ENCODE results near the gene DNLZ. TPM values are rescaled to one million over a fixed set of nuclear protein-coding genes. Genes with fewer than 3 reads are reported as not detected.

The DNLZ gene
- polyA plus RNA-seq, 3 donors, result 10.8 to 19.0 (median 15.6) TPM

GRCh38 chr9:136380381-136380780 lies 16.8 kb upstream of the DNLZ start:
- H3K27ac ChIP-seq (ENCODE audit: low read depth, low read length), result no peak overlapping the region
- WGBS, 3 donors, result 93 to 95% (median 94%) methylated on average over 17 of the region's 17 CpGs

DNA sequence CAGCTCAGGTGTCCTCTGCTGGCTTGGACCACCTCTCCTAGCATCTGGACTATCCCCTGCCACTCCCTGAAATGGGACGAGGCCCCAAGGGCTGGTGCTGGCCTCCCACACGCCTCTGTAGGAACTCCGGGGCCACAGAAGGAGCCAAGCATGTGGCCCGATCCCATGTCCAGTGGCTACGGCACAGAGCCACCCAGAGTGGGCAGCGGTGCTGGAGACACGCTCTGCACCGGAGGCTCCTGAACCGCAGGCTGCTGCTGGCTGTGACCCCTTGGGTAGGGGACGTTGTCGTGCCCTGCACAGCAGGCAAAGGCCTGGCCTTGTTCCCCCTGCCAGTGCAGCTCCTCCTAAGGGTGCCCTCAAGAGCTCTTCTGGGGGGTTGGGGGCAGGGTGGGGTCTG lies 16.3 kb upstream of the DNLZ start:
- WGBS, 3 donors, result 80 to 93% (median 88%) methylated on average over 6 to 11 of the region's 11 CpGs
- H3K27ac ChIP-seq (ENCODE audit: low read depth, low read length), result no peak overlapping the region

- H3K27ac ChIP-seq (ENCODE audit: low read depth, low read length), result no peak overlapping the region
- WGBS, 3 donors, result 91 to 96% (median 95%) methylated on average over 11 of the region's 11 CpGs
Observed at GRCh38 chr9:136379401-136379800, 15.9 kb upstream of the DNLZ start.

DNA sequence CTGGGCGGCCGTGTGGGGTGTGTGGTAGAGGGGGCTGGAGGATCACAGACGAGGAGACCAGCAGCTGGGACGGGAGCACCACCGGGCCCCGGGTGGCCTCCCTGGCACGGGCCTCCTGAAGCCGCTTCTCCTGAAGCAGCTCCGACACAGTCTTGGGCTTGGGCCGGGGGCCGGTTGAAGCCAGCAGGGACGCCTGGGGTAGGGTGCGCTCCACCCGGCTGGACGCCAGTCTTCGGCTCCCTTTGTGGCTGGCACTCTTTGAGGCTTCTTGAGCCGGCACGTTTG lies 15.4 kb upstream of the DNLZ start:
- WGBS, 3 donors, result 83 to 91% (median 89%) methylated on average over 8 to 18 of the region's 18 CpGs
- no peak overlapping the region for H3K27ac ChIP-seq (ENCODE audit: low read depth, low read length)

GRCh38 chr9:136378170-136379002 lies 14.8 kb upstream of the DNLZ start:
- 88 to 91% (median 90%) methylated on average over 25 to 28 of the region's 28 CpGs for WGBS, 3 donors
- no peak overlapping the region for H3K27ac ChIP-seq (ENCODE audit: low read depth, low read length)

- WGBS, 3 donors, result 75 to 85% (median 79%) methylated on average over 29 to 32 of the region's 32 CpGs
Observed at GRCh38 chr9:136377341-136378169, 14.0 kb upstream of the DNLZ start.

GRCh38 chr9:136376457-136376856 lies 12.9 kb upstream of the DNLZ start:
- 68 to 89% (median 73%) methylated on average over 8 of the region's 8 CpGs for WGBS, 3 donors
- no peak overlapping the region for H3K27ac ChIP-seq (ENCODE audit: low read depth, low read length)

More at GRCh38 chr9:136377341-136378169, 14.0 kb upstream of the DNLZ start:
- H3K27ac ChIP-seq (ENCODE audit: low read depth, low read length), result no peak overlapping the region

GRCh38 chr9:136375096-136375495 lies 11.6 kb upstream of the DNLZ start:
- WGBS, 3 donors, result 90 to 95% (median 94%) methylated on average over 12 of the region's 12 CpGs
- H3K27ac ChIP-seq (ENCODE audit: low read depth, low read length), result no peak overlapping the region

DNA sequence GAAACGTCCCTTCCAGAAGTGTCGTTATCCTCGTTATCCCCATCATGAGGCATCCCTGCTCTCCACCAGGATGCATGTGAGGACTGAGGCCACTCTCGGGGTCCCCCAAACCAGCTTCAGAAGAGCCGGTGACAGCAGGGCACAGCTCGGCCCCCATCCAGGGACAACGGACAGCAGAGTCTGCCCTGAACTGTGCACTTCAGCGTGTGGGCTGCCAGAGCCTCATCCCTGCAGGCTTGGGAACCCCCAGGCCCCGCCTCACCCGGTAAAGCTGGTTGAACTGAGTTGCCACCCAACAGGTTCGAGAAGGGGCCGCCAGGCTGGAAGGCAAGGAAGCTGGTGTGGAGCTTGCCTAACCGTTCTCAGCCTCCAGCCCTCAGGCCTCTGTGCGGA lies 10.6 kb upstream of the DNLZ start:
- no peak overlapping the region for H3K27ac ChIP-seq (ENCODE audit: low read depth, low read length)
- 88 to 92% (median 89%) methylated on average over 12 to 14 of the region's 14 CpGs for WGBS, 3 donors

DNA sequence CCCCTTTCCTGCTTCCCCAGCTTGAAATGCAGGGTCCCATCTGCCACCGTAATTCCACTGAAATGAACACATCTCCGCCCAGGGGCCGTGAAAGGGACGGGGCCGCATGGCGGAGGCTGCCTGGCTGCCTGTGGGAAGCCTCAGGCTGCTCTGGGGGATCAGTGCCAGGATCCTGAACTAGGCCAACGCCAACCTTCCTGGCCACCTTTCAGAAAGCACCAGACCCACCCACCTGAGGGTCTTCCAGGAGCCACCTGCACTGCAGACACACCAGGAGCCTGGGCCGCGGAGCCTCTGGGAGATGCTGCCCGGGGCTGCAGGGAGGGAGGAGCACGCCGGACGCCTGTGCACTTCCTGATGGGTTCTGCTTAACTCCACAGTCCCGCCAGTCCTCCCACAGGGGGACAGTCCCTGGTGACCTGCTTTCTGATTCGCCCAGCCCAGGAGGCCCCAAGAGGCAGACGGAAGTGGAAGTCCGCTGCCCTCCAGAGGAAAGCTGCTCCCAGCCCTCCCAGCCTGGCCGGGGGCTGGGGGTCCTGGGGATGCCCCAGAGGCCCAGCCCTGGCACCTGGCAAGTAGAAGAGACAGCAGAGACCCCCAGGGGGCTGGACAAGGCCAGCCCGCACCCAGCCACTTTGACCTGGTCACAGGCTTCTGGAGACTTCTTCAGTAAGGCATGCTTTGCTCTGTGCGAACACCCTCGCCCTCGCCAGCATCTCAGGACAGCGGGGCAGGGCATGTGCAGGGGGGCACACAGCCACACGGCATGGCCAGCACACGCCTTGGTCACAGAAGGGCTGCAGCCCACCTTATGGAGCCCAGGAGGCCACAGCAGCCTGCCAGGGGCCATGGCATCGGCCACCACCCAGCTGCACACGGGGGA lies 10.0 kb upstream of the DNLZ start, which contains the start of gene CARD9:
Gene CARD9 (minus strand): TSS at position 370 of the 883 bp plus-strand sequence. CDS start 1,591 bp downstream, outside the sequence.
- no peak within 1 kb of the TSS for H3K27ac ChIP-seq (ENCODE audit: low read depth, low read length)
- WGBS, 3 donors, result 54 to 67% (median 54%) methylated on average over 27 of the region's 27 CpGs

GRCh38 chr9:136372561-136373299 lies 9.2 kb upstream of the DNLZ start:
- no peak overlapping the region for H3K27ac ChIP-seq (ENCODE audit: low read depth, low read length)
- 16 to 30% (median 20%) methylated on average over 21 of the region's 21 CpGs for WGBS, 3 donors

DNA sequence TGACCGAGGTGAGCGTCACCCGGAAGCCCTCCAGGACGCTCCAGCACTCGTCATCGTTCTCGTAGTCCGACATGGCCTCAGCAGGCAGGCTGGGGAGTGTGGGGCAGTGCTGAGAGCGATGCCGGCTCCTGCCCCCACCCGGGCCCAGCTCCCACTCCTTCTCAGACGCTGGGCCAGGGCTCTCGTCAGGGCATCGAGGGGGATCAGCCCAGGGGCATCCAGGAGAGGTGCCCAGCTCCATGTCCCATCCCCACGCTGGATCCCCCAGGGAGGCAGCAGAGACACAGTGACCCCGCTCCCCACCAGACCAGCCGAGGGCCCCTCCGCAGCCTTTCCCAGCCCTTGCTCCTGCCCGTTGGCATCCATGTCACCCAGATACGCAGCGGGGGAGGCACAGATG lies 8.5 kb upstream of the DNLZ start:
- 84 to 91% (median 87%) methylated on average over 21 of the region's 21 CpGs for WGBS, 3 donors
- H3K27ac ChIP-seq (ENCODE audit: low read depth, low read length), result no peak overlapping the region

DNA sequence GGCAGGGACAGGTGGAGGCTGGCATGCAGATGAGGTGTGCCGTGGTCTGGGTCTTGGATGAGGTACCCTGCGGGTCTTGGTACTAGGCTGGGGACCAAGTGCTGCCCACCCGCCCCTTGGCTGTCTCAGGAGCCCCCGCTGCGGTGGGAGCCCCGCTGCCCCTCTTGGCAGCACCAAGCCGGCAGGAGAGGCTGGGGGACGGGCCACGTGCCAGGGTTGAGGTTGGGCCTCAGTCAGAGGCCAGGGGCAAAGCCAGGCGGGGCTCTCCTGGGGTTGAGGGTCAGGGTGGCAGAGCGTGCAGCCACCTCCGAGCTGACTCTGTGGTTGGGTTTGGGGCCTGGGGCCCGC lies 8.0 kb upstream of the DNLZ start:
- WGBS, 3 donors, result 89 to 91% (median 91%) methylated on average over 12 to 13 of the region's 13 CpGs
- no peak overlapping the region for H3K27ac ChIP-seq (ENCODE audit: low read depth, low read length)

- whole genome bisulfite sequencing, 3 donors, result 92 to 94% (median 93%) methylated on average over 50 to 54 of the region's 54 CpGs
Observed at GRCh38 chr9:136370687-136371532, 7.4 kb upstream of the DNLZ start.

GRCh38 chr9:136370037-136370436 lies 6.5 kb upstream of the DNLZ start:
- 94 to 96% (median 95%) methylated on average over 19 of the region's 19 CpGs for WGBS, 3 donors
- no peak overlapping the region for H3K27ac ChIP-seq (ENCODE audit: low read depth, low read length)

More at GRCh38 chr9:136370687-136371532, 7.4 kb upstream of the DNLZ start:
- H3K27ac ChIP-seq (ENCODE audit: low read depth, low read length), result no peak overlapping the region

DNA sequence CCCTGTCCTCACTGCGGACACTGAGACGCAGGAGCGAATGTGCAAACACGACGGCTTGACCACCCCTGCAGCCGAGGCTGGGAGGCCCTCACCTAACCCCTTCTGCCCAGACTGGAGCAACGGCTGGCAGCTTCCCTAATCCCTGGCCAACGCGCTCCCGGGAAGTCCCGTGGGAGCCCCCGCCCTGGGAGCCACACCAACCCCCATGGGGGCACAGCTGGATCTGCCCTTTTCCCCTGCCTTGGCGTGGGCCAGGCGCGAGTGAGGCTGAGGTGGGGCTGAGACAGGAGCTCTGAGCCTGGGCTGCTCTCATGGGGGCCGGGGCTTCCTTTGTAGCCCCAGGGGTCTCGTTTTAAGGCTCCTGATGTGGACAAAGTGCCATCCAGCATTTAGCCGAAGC lies 4.6 kb upstream of the DNLZ start:
- no peak overlapping the region for H3K27ac ChIP-seq (ENCODE audit: low read depth, low read length)
- 77 to 80% (median 79%) methylated on average over 18 of the region's 18 CpGs for WGBS, 3 donors
